HepG2 (cell line): ENCODE results near the gene CERS6. TPM values are rescaled to one million over a fixed set of nuclear protein-coding genes. Genes with fewer than 3 reads are reported as not detected.
A peak's percentile ranks its signal among the peaks of the same experiment; 100 is the strongest.

Experiments used
- CCDC6 ChIP-seq: sonication (generic); formaldehyde crosslinking; IDR thresholded peaks from 2 replicates; pipeline ENCODE4 v1.8.1; 2022; ENCODE audit warnings: mild to moderate bottlenecking, missing genetic modification reagents, moderate library complexity
- PLRG1 ChIP-seq: fragments of 450-650 bp; conservative IDR thresholded peaks from 2 replicates; pipeline ENCODE4 v1.6.1; 2016
- RBFOX2 ChIP-seq: fragments of 200-400 bp; formaldehyde crosslinking; IDR thresholded peaks from 2 replicates; pipeline ENCODE4 v1.6.1; 2017; ENCODE audit warnings: low read depth, mild to moderate bottlenecking, low read length
- YY1 ChIP-seq: IDR thresholded peaks from 2 replicates; pipeline ENCODE4 v1.6.1; 2011; ENCODE audit warnings: low read length, low read depth, moderate library complexity, mild to moderate bottlenecking; ENCODE audit not compliant: insufficient read depth, insufficient replicate concordance
- ZBTB4 ChIP-seq: sonication (generic); formaldehyde crosslinking; IDR thresholded peaks from 2 replicates; pipeline ENCODE4 v1.4.0; 2020; ENCODE audit warnings: missing genetic modification reagents, mild to moderate bottlenecking, borderline replicate concordance
- ZNF276 ChIP-seq: sonication (generic); formaldehyde crosslinking; IDR thresholded peaks from 2 replicates; pipeline ENCODE4 v1.4.0; 2020; ENCODE audit warnings: mild to moderate bottlenecking, low read depth, missing genetic modification reagents
- ZNF296 ChIP-seq: sonication (generic); formaldehyde crosslinking; conservative IDR thresholded peaks from 2 replicates; pipeline ENCODE4 v1.5.0; 2020; ENCODE audit warnings: mild to moderate bottlenecking, missing genetic modification reagents
- ZNF546 ChIP-seq: sonication (generic); formaldehyde crosslinking; conservative IDR thresholded peaks from 2 replicates; pipeline ENCODE4 v1.8.1; 2023; ENCODE audit warnings: mild to moderate bottlenecking, missing genetic modification reagents
- ZNF547 ChIP-seq: sonication (generic); formaldehyde crosslinking; IDR thresholded peaks from 2 replicates; pipeline ENCODE4 v1.5.1; 2020; ENCODE audit warnings: mild to moderate bottlenecking, missing genetic modification reagents
- ZNF776 ChIP-seq: sonication (generic); formaldehyde crosslinking; IDR thresholded peaks from 2 replicates; pipeline ENCODE4 v1.4.0; 2020; ENCODE audit warnings: mild to moderate bottlenecking, missing genetic modification reagents
- polyA plus RNA-seq, 8 experiments: library from polyadenylated mRNA; depleted of rRNA in 3 of 8; stranded (reverse) in 7 of 8; unstranded in 1 of 8; fragments of >200 nt; fragmentation: Illumina TruSeq in 4 of 8; extraction: Trizol in 4 of 8; gene quantifications; 2 replicates each; pipeline versions ENCODE4 v1.2.1 to v1.2.3, GENCODE V29; 2011 to 2016; ENCODE audit warnings: low read depth in 4 of 8, missing spikeins in 1 of 8, mixed read lengths in 1 of 8; ENCODE audit not compliant: insufficient read depth in 1 of 8
- total RNA-seq, 5 experiments: library from RNA; depleted of rRNA; stranded (reverse); fragments of >200 nt; fragmentation: Illumina TruSeq; extraction: Trizol; gene quantifications; 2 replicates each; pipeline ENCODE4 v1.2.3, GENCODE V29; 2016; ENCODE audit warnings: low read depth in 1 of 5
- TF ChIP-seq, protein P1 (sequence below): sonication (generic); formaldehyde crosslinking; IDR thresholded peaks from 2 replicates; pipeline ENCODE4 v1.4.0; 2020; ENCODE audit warnings: mild to moderate bottlenecking, missing genetic modification reagents
- TF ChIP-seq, protein P2 (sequence below): sonication (generic); formaldehyde crosslinking; IDR thresholded peaks from 2 replicates; pipeline ENCODE4 v1.4.0; 2020; ENCODE audit warnings: low read depth, missing genetic modification reagents

CERS6 gene
- total and polyA plus RNA-seq, 2 of the 13 experiments (the other 11 are each of a cell fraction or from before 2014, with no cell fraction given), result 10.1 to 20.3 TPM

GRCh38 chr2:168455645-168456520 lies at the start of gene CERS6 (continued):
- peak; percentile 96 for TF ChIP-seq ZNF276 (CRISPR knock-in tag)
- TF ChIP-seq, protein P1, sequence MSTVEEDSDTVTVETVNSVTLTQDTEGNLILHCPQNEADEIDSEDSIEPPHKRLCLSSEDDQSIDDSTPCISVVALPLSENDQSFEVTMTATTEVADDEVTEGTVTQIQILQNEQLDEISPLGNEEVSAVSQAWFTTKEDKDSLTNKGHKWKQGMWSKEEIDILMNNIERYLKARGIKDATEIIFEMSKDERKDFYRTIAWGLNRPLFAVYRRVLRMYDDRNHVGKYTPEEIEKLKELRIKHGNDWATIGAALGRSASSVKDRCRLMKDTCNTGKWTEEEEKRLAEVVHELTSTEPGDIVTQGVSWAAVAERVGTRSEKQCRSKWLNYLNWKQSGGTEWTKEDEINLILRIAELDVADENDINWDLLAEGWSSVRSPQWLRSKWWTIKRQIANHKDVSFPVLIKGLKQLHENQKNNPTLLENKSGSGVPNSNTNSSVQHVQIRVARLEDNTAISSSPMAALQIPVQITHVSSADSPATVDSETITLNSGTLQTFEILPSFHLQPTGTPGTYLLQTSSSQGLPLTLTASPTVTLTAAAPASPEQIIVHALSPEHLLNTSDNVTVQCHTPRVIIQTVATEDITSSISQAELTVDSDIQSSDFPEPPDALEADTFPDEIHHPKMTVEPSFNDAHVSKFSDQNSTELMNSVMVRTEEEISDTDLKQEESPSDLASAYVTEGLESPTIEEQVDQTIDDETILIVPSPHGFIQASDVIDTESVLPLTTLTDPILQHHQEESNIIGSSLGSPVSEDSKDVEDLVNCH (CRISPR knock-in tag), result 0 out of 2 replicates have a peak, but pooled peaks have one; percentile 89
- peak; percentile 91; the same call in 1 of the 2 replicates for TF ChIP-seq ZNF547 (CRISPR knock-in tag)
- peak; percentile 89 for TF ChIP-seq RBFOX2
- TF ChIP-seq CCDC6 (CRISPR knock-in tag), result peak; percentile 97
- peak; percentile 97; the same call in 1 of the 2 replicates for TF ChIP-seq ZNF546 (CRISPR knock-in tag)
- TF ChIP-seq ZNF776 (CRISPR knock-in tag), result peak; percentile 100
- peak; percentile 62 for TF ChIP-seq YY1
- peak; percentile 56; the same call in 1 of the 2 replicates for TF ChIP-seq ZBTB4 (CRISPR knock-in tag)
- TF ChIP-seq PLRG1, result no peak
- TF ChIP-seq ZNF296 (CRISPR knock-in tag), result peak; percentile 94
- TF ChIP-seq, protein P2, sequence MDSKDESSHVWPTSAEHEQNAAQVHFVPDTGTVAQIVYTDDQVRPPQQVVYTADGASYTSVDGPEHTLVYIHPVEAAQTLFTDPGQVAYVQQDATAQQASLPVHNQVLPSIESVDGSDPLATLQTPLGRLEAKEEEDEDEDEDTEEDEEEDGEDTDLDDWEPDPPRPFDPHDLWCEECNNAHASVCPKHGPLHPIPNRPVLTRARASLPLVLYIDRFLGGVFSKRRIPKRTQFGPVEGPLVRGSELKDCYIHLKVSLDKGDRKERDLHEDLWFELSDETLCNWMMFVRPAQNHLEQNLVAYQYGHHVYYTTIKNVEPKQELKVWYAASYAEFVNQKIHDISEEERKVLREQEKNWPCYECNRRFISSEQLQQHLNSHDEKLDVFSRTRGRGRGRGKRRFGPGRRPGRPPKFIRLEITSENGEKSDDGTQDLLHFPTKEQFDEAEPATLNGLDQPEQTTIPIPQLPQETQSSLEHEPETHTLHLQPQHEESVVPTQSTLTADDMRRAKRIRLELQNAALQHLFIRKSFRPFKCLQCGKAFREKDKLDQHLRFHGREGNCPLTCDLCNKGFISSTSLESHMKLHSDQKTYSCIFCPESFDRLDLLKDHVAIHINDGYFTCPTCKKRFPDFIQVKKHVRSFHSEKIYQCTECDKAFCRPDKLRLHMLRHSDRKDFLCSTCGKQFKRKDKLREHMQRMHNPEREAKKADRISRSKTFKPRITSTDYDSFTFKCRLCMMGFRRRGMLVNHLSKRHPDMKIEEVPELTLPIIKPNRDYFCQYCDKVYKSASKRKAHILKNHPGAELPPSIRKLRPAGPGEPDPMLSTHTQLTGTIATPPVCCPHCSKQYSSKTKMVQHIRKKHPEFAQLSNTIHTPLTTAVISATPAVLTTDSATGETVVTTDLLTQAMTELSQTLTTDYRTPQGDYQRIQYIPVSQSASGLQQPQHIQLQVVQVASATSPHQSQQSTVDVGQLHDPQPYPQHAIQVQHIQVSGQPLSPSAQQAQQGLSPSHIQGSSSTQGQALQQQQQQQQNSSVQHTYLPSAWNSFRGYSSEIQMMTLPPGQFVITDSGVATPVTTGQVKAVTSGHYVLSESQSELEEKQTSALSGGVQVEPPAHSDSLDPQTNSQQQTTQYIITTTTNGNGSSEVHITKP (CRISPR knock-in tag), result no peak; the same call in 1 of the 2 replicates
